GM12878 (cell line): Measurements from ENCODE around the gene APBA3. TPM values are rescaled to one million over a fixed set of nuclear protein-coding genes. Genes with fewer than 3 reads are reported as not detected.
A peak's percentile ranks its signal among the peaks of the same experiment; 100 is the strongest.

Experiments
- CBX5 ChIP-seq: sonication (generic); IDR thresholded peaks from 2 replicates; pipeline ENCODE4 v1.6.1; 2016; ENCODE audit warnings: low read depth, moderate library complexity, mild to moderate bottlenecking, inconsistent platforms
- CHD4 ChIP-seq: fragments of 200-600 bp; sonication (generic); IDR thresholded peaks from 2 replicates; pipeline ENCODE4 v1.6.1; 2016; ENCODE audit warnings: mild to moderate bottlenecking
- FOS ChIP-seq: IDR thresholded peaks from 3 replicates; pipeline ENCODE4 v1.6.1; 2011; ENCODE audit warnings: borderline replicate concordance; ENCODE audit not compliant: insufficient read length; ENCODE audit errors: extremely low read depth
- FOXM1 ChIP-seq: IDR thresholded peaks from 2 replicates; pipeline ENCODE4 v1.6.1; 2012; ENCODE audit warnings: low read depth, mild to moderate bottlenecking, inconsistent platforms, low read length, moderate library complexity
- KAT2A ChIP-seq: conservative IDR thresholded peaks from 2 replicates; pipeline ENCODE4 v1.6.1; 2011; ENCODE audit warnings: low read depth, low read length; ENCODE audit not compliant: control insufficient read depth
- MAX ChIP-seq: IDR thresholded peaks from 2 replicates; pipeline ENCODE4 v1.6.1; 2012; ENCODE audit warnings: low read depth, low read length, improper control_type of control experiment
- MLLT1 ChIP-seq: fragments of 450-650 bp; IDR thresholded peaks from 2 replicates; pipeline ENCODE4 v1.6.1; 2016; ENCODE audit warnings: mild to moderate bottlenecking
- MTA2 ChIP-seq: fragments of 450-650 bp; IDR thresholded peaks from 2 replicates; pipeline ENCODE4 v1.6.1; 2016; ENCODE audit warnings: low read depth, mild to moderate bottlenecking, moderate library complexity
- NFIC ChIP-seq: IDR thresholded peaks from 2 replicates; pipeline ENCODE4 v1.6.1; 2012; ENCODE audit warnings: low read depth, mild to moderate bottlenecking, inconsistent platforms, low read length, moderate library complexity
- PBX3 ChIP-seq: IDR thresholded peaks from 2 replicates; pipeline ENCODE4 v1.6.1; 2011; ENCODE audit warnings: mild to moderate bottlenecking, low read depth, low read length, moderate library complexity; ENCODE audit not compliant: insufficient replicate concordance
- PML ChIP-seq: IDR thresholded peaks from 2 replicates; pipeline ENCODE4 v1.6.1; 2012; ENCODE audit warnings: low read length, inconsistent platforms
- POLR2AphosphoS5 ChIP-seq: IDR thresholded peaks from 2 replicates; pipeline ENCODE4 v1.6.1; 2011; ENCODE audit warnings: mild to moderate bottlenecking, low read length, inconsistent platforms
- RAD51 ChIP-seq: fragments of 450-650 bp; IDR thresholded peaks from 2 replicates; pipeline ENCODE4 v1.6.1; 2016; ENCODE audit warnings: moderate library complexity, mild to moderate bottlenecking, inconsistent platforms
- RUNX3 ChIP-seq: IDR thresholded peaks from 2 replicates; pipeline ENCODE4 v1.6.1; 2012; ENCODE audit warnings: low read length, inconsistent platforms
- WRNIP1 ChIP-seq: IDR thresholded peaks from 2 replicates; pipeline ENCODE4 v1.6.1; 2011; ENCODE audit warnings: low read depth, low read length, improper control_type of control experiment, borderline replicate concordance
- YBX1 ChIP-seq: fragments of 450-650 bp; IDR thresholded peaks from 2 replicates; pipeline ENCODE4 v1.6.1; 2016; ENCODE audit warnings: antibody characterized with exemption
- YY1 ChIP-seq: IDR thresholded peaks from 2 replicates; pipeline ENCODE4 v1.6.1; 2011; ENCODE audit warnings: low read depth, mild to moderate bottlenecking, low read length
- ZNF207 ChIP-seq: fragments of 450-650 bp; IDR thresholded peaks from 2 replicates; pipeline ENCODE4 v1.6.1; 2014; ENCODE audit warnings: antibody characterized with exemption, mild to moderate bottlenecking, borderline replicate concordance
- polyA plus RNA-seq, 11 experiments: library from polyadenylated mRNA; depleted of rRNA in 4 of 11; unstranded in 6 of 11; stranded (reverse) in 5 of 11; fragments of >200 nt; fragmentation: Nextera tagmentation in 4 of 11; fragmentation: Illumina TruSeq in 1 of 11; extraction: Ambion mirVana in 4 of 11; extraction: Trizol in 1 of 11; gene quantifications; 1 replicate in 1 of 11; 2 replicates in 10 of 11; pipeline versions ENCODE4 v1.2.1 to v1.2.3, GENCODE V29; 2011 to 2016; ENCODE audit warnings: inconsistent platforms in 2 of 11, missing spikeins in 2 of 11, low read depth in 1 of 11
- total RNA-seq, 4 experiments: library from RNA; depleted of rRNA in 3 of 4; stranded (reverse); fragments of >200 nt in 3 of 4; fragmentation: Illumina TruSeq in 1 of 4; extraction: Trizol in 1 of 4; gene quantifications; 2 replicates each; pipeline versions ENCODE4 v1.2.1 to v1.2.3, GENCODE V29; 2013 to 2021
- TF ChIP-seq, protein P1 (sequence below): fragments of 150-350 bp; IDR thresholded peaks from 2 replicates; pipeline ENCODE4 v1.6.1; 2014; ENCODE audit warnings: mild to moderate bottlenecking, low read depth, low read length
- TF ChIP-seq, protein P2 (sequence below): fragments of 450-650 bp; formaldehyde crosslinking; IDR thresholded peaks from 2 replicates; pipeline ENCODE4 v1.4.0; 2022; ENCODE audit warnings: mild to moderate bottlenecking, moderate library complexity
- TF ChIP-seq, protein P3 (sequence below): fragments of 450-650 bp; conservative IDR thresholded peaks from 2 replicates; pipeline ENCODE4 v1.6.1; 2017; ENCODE audit warnings: mild to moderate bottlenecking, moderate library complexity

The APBA3 gene
- total and polyA plus RNA-seq, 10 of the 15 experiments (the other 5 are each of a cell fraction or from before 2014, with no cell fraction given): 0.31 to 36.4 (median 18.3) TPM

DNA sequence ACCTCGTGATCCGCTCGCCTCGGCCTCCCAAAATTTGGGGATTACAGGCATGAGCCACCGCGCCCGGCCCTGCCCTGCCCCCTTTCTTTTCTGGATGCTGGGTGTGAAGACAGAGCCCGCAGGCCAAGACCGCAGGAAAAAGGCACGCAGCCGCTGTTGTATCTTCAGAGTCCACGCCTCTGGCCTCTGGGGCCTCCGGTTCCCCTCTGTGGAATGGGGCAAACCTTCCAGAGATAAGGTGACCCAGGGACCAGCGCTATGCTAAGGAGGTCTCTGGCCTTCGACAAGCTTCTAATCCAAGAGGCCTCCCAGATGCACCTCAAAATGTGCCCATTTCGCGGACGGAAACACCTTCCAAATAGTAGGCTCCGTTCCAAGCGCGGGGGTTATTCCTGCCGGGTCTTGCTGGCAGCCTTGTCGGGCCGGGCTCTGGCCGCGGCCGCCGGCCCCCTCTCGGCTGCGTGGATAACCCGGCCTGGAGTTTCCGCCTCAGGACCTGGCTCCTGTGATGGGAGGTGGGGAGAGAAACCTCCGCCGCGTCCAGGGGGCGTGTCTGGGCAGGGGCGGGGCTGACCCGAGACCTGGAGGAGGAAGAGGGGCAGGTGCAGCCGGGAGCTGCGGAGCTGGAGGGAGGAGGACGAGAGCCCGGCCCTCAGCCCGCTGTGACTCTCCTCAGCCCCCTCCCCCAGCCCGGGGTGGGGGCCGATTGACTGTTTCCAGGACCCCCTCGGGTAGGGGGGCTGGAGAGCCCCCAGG lies 40.2 kb downstream of the APBA3 start (continued):
- TF ChIP-seq PBX3: no peak
- no peak for TF ChIP-seq RAD51
- no peak for TF ChIP-seq YBX1
- TF ChIP-seq WRNIP1: no peak
- TF ChIP-seq CHD4: no peak
- TF ChIP-seq ZNF207: no peak
- TF ChIP-seq FOXM1: no peak
- peak; percentile 70 for TF ChIP-seq RUNX3
- no peak for TF ChIP-seq PML
- no peak for TF ChIP-seq POLR2AphosphoS5
- TF ChIP-seq, protein P1, sequence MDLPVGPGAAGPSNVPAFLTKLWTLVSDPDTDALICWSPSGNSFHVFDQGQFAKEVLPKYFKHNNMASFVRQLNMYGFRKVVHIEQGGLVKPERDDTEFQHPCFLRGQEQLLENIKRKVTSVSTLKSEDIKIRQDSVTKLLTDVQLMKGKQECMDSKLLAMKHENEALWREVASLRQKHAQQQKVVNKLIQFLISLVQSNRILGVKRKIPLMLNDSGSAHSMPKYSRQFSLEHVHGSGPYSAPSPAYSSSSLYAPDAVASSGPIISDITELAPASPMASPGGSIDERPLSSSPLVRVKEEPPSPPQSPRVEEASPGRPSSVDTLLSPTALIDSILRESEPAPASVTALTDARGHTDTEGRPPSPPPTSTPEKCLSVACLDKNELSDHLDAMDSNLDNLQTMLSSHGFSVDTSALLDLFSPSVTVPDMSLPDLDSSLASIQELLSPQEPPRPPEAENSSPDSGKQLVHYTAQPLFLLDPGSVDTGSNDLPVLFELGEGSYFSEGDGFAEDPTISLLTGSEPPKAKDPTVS: no peak
- no peak for TF ChIP-seq NFIC
- no peak for TF ChIP-seq MLLT1
- 0 out of 2 replicates have a peak, but pooled peaks have one; percentile 66 for TF ChIP-seq CBX5
- TF ChIP-seq YY1: peak; percentile 91
- no peak for TF ChIP-seq FOS
- no peak for TF ChIP-seq MTA2
- TF ChIP-seq, protein P2, sequence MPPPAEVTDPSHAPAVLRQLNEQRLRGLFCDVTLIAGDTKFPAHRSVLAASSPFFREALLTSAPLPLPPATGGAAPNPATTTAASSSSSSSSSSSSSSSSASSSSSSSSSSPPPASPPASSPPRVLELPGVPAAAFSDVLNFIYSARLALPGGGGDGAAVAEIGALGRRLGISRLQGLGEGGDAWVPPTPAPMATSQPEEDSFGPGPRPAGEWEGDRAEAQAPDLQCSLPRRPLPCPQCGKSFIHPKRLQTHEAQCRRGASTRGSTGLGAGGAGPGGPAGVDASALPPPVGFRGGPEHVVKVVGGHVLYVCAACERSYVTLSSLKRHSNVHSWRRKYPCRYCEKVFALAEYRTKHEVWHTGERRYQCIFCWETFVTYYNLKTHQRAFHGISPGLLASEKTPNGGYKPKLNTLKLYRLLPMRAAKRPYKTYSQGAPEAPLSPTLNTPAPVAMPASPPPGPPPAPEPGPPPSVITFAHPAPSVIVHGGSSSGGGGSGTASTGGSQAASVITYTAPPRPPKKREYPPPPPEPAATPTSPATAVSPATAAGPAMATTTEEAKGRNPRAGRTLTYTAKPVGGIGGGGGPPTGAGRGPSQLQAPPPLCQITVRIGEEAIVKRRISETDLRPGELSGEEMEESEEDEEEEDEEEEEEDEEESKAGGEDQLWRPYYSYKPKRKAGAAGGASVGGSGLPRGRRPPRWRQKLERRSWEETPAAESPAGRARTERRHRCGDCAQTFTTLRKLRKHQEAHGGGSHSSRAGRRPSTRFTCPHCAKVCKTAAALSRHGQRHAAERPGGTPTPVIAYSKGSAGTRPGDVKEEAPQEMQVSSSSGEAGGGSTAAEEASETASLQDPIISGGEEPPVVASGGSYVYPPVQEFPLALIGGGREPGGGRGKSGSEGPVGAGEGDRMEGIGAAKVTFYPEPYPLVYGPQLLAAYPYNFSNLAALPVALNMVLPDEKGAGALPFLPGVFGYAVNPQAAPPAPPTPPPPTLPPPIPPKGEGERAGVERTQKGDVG (CRISPR knock-in tag): no peak
- no peak for TF ChIP-seq KAT2A
- TF ChIP-seq MAX: no peak
- TF ChIP-seq, protein P3, sequence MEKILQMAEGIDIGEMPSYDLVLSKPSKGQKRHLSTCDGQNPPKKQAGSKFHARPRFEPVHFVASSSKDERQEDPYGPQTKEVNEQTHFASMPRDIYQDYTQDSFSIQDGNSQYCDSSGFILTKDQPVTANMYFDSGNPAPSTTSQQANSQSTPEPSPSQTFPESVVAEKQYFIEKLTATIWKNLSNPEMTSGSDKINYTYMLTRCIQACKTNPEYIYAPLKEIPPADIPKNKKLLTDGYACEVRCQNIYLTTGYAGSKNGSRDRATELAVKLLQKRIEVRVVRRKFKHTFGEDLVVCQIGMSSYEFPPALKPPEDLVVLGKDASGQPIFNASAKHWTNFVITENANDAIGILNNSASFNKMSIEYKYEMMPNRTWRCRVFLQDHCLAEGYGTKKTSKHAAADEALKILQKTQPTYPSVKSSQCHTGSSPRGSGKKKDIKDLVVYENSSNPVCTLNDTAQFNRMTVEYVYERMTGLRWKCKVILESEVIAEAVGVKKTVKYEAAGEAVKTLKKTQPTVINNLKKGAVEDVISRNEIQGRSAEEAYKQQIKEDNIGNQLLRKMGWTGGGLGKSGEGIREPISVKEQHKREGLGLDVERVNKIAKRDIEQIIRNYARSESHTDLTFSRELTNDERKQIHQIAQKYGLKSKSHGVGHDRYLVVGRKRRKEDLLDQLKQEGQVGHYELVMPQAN: no peak; the same call in 1 of the 2 replicates
